Tibial nerve (tissue), 4 donors: Measurements from ENCODE around the gene DENND2A. TPM values are rescaled to one million over a fixed set of nuclear protein-coding genes. Genes with fewer than 3 reads are reported as not detected.

Experiments
- DNase-seq, 2 donors: peaks; one replicate each; pipeline ENCODE4 v3.0.0-alpha.2; 2019; ENCODE audit warnings: low spot score in 2 of 2
- H3K27ac ChIP-seq, 4 donors: fragments of 200-600 bp; sonication (generic) in 3 of 4; one replicate each; pipeline ENCODE4 v1.5.1; 2017 to 2019; ENCODE audit warnings: mild to moderate bottlenecking in 1 of 4
- H3K27me3 ChIP-seq, 2 donors: fragments of 200-600 bp; sonication (generic) in 1 of 2; one replicate each; pipeline versions ENCODE4 v1.5.1 to v1.6.0; 2017 to 2019
- H3K36me3 ChIP-seq, 3 donors: fragments of 200-600 bp; sonication (generic); one replicate each; pipeline ENCODE4 v1.5.1; 2018 to 2019
- H3K4me1 ChIP-seq, 4 donors: fragments of 200-600 bp; sonication (generic) in 3 of 4; one replicate each; pipeline ENCODE4 v1.5.1; 2017 to 2019
- H3K4me3 ChIP-seq, 4 donors: fragments of 200-600 bp; sonication (generic) in 3 of 4; one replicate each; pipeline ENCODE4 v1.5.1; 2017 to 2019; ENCODE audit warnings: mild to moderate bottlenecking in 1 of 4, moderate library complexity in 1 of 4
- H3K9me3 ChIP-seq, 4 donors: fragments of 200-600 bp; sonication (generic) in 3 of 4; one replicate each; pipeline ENCODE4 v1.5.1; 2017 to 2019
- CTCF ChIP-seq, 5 experiments: fragments of 200-600 bp in 3 of 5; fragments of 450-650 bp in 2 of 5; sonication (generic) in 3 of 5; IDR thresholded peaks; one replicate each; pipeline ENCODE4 v1.5.1; 2016 to 2019; ENCODE audit warnings: antibody characterized with exemption in 5 of 5, mild to moderate bottlenecking in 3 of 5, moderate library complexity in 2 of 5
- EP300 ChIP-seq, 2 donors: sonication (generic); formaldehyde crosslinking; IDR thresholded peaks; one replicate each; pipeline ENCODE4 v1.6.1; 2017; ENCODE audit warnings: antibody characterized with exemption in 2 of 2, mild to moderate bottlenecking in 1 of 2
- POLR2A ChIP-seq, 2 donors: fragments of 450-650 bp; IDR thresholded peaks; one replicate each; pipeline ENCODE4 v1.6.1; 2017; ENCODE audit warnings: antibody characterized with exemption in 2 of 2, mild to moderate bottlenecking in 2 of 2, moderate library complexity in 2 of 2
- WGBS, 2 donors: methylation state at CpG; one replicate each; pipeline ENCODE4 v1.1.5; 2018; 5-methylcytosine and 5-hydroxymethylcytosine counted together
- total RNA-seq, 4 donors: library from RNA; depleted of rRNA; stranded (reverse); fragments of >200 nt; gene quantifications; one replicate each; pipeline ENCODE4 v1.1.0, GENCODE V29; 2016

The DENND2A gene
- total RNA-seq, 4 donors from 2014 or later, result 18.3 to 28.0 (median 24.2) TPM

DNA sequence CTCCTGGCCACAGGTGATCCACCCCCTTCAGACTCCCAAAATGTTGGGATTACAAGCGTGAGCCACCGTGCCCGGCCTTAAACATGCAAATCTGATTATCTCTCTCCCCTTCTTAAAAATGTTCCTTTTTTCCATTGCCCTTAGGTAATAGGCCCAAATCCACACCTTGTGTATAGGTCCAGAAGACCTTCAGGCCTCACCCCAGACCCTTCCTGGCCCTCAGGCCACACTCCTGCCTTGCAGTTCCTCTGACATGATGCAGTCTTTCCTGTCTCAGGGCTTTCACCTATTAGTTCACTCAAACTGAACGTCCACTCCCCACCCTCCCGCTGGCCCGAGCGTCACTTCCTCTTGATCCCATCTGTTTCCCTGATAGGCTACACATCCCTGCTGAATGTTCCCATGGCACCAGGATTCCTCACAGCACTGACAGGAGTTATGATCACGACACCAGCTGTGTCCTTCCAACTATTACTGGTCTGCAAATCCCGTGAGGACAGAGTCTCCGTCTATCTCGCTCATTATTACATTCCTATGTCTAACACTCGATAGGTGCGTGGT lies 46.4 kb downstream of the DENND2A start:
- WGBS, 2 donors, result 91 to 94% methylated on average over 13 of the region's 13 CpGs
- no peaks in the 10 kb centered on the region for H3K27me3 ChIP-seq
- H3K4me1 ChIP-seq, result peaks cover 0 to 27% (median 4%) of the 10 kb centered on the region in 4 donors

DNA sequence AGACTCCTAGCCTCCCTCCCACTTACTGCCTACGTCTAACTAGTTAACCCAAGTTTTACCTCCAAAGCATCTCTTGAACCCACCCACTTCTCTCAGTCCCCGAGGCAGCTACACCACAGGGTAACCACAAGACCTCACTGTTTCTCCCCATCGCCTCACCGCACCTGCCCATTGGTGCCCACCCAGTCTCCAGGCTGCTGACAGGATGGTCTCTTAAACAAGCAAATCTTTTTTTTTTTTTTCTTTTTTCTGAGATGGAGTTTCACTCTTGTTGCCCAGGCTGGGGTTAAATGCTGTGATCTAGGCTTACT lies 47.0 kb downstream of the DENND2A start:
- H3K4me1 ChIP-seq, result peaks cover 0 to 27% (median 4%) of the 10 kb centered on the region in 4 donors
- WGBS, 2 donors, result 89 to 91% methylated on average over 4 of the region's 4 CpGs
- DNase-seq, result no peak
- no peak overlapping the region for H3K27ac ChIP-seq
- H3K36me3 ChIP-seq, result no peaks in the 10 kb centered on the region
- H3K9me3 ChIP-seq, result no peaks in the 10 kb centered on the region
- no peak overlapping the region for H3K4me3 ChIP-seq
- no peaks in the 10 kb centered on the region for H3K27me3 ChIP-seq
- TF ChIP-seq EP300 (IDR thresholded peaks at IDR 0.05) (no peak), CTCF (IDR thresholded peaks at IDR 0.05) (no peak), POLR2A (IDR thresholded peaks at IDR 0.05) (no peak)

More for the DNA sequence above, 46.4 kb downstream of the DENND2A start:
- no peak for DNase-seq
- H3K36me3 ChIP-seq, result no peaks in the 10 kb centered on the region
- H3K4me3 ChIP-seq, result no peak overlapping the region
- H3K27ac ChIP-seq, result no peak overlapping the region
- TF ChIP-seq CTCF (IDR thresholded peaks at IDR 0.05), result no peak
- no peaks in the 10 kb centered on the region for H3K9me3 ChIP-seq

GRCh38 chr7:140592964-140593671 lies 47.5 kb downstream of the DENND2A start:
- Histone ChIP-seq H3K4me3 (no peak overlapping the region), H3K27ac (no peak overlapping the region), H3K36me3 (no peaks in the 10 kb centered on the region), H3K9me3 (no peaks in the 10 kb centered on the region), H3K27me3 (no peaks in the 10 kb centered on the region), H3K4me1 (peaks cover 0 to 27% (median 4%) of the 10 kb centered on the region in 4 donors)
- TF ChIP-seq POLR2A (IDR thresholded peaks at IDR 0.05) (no peak), CTCF (IDR thresholded peaks at IDR 0.05) (no peak), EP300 (IDR thresholded peaks at IDR 0.05) (no peak)
- no peak for DNase-seq
- WGBS, 2 donors, result 92 to 94% methylated on average over 9 of the region's 9 CpGs

DNA sequence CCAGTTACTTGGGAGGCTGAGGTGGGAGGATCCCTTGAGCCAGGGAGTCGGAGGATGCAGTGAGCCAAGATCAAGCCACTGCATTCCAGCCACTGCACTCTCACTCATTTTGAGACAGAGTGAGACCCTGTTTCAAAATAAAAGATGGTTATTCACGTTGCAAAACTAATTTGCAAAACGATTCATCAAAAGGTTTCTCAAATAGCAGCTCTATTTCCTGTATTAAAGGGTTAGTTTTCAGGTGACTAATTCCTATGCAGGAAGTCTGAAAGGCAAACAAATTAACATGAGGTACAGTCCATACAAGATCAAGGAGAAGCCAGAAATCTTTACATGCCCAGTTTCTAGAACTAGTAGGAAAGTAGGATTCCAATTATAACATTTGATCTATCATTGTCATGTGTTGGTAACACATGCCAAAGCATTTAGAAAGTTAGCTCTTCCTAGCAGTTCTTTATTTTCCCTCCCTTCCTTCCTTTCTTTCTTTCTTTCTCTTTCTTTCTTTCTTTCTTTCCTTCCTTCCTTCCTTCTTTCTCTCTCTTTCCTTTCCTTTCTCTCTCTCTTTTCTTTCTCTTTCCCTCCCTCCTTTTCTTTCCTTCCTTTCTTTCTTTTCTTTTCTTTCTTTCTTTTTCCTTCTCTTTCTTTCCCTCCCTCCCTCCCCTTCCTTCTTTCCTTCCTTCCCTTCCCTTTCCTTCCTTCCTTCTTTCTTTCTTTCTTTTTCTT lies 49.3 kb downstream of the DENND2A start:
- Histone ChIP-seq H3K27ac (no peak overlapping the region), H3K4me3 (no peak overlapping the region), H3K36me3 (peaks cover 0 to 13% (median 0%) of the 10 kb centered on the region in 3 donors), H3K27me3 (no peaks in the 10 kb centered on the region), H3K4me1 (peaks cover 0 to 13% (median 4%) of the 10 kb centered on the region in 4 donors), H3K9me3 (no peaks in the 10 kb centered on the region)
- WGBS, 2 donors, result 59 to 69% methylated on average over 3 of the region's 3 CpGs
- no peak for DNase-seq
- TF ChIP-seq EP300 (IDR thresholded peaks at IDR 0.05) (no peak), CTCF (IDR thresholded peaks at IDR 0.05) (no peak), POLR2A (IDR thresholded peaks at IDR 0.05) (no peak)

GRCh38 chr7:140587243-140587642 lies 53.4 kb downstream of the DENND2A start:
- no peaks in the 10 kb centered on the region for H3K27me3 ChIP-seq
- TF ChIP-seq EP300 (IDR thresholded peaks at IDR 0.05) (no peak), POLR2A (IDR thresholded peaks at IDR 0.05) (no peak), CTCF (IDR thresholded peaks at IDR 0.05) (no peak)
- H3K36me3 ChIP-seq, result peaks cover 0 to 52% (median 0%) of the 10 kb centered on the region in 3 donors
- WGBS, 2 donors, result 87 to 91% methylated on average over 9 of the region's 9 CpGs
- no peaks in the 10 kb centered on the region for H3K9me3 ChIP-seq
- peaks cover 0 to 4% (median 0%) of the 10 kb centered on the region in 4 donors for H3K4me1 ChIP-seq
- DNase-seq, result no peak
- no peak overlapping the region for H3K4me3 ChIP-seq
- no peak overlapping the region for H3K27ac ChIP-seq
